Fibroblast of skin of abdomen (primary cell): Measurements from ENCODE around the gene DICER1.

ENCODE experiments used
- DNase-seq: peaks from one replicate; pipeline ENCODE4 v3.0.0-alpha.2; 2013

Gene DICER1

DNA sequence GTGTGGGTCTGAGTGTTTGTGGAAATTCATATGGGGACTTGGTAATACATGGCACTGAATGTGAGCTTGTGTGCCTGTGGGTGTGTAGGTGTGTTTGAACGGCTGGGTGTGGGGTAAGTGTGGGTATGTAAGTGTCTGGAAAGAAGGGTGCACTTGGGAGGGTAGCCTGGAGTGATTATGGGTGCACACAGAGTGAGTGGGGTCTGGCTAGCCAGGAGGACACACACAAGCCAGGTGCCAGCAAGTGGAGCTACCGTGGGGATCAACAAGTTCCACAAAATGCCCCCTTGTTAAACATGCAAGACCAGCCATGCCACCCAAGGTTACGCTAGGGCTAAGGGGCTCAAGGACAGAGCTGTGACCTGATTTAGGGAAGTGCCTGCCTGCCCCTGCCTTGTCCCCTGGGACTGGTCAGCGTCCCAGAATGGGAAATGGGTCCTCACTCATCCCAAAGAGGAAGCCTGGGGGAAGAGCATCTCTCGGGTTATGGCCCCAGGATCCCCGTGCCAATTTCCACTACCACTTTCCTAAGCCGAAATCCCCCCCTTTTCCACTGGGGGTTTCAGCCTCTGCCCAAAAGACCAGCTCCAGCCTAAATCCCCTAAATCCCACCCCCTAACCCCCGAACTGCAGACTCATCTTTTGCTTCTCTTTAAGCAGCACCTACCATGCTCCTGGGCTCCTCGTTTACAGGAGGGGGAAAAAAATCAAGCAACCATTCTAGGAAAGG lies 118.6 kb downstream of the DICER1 start:
- DNase-seq = no peak

DNA sequence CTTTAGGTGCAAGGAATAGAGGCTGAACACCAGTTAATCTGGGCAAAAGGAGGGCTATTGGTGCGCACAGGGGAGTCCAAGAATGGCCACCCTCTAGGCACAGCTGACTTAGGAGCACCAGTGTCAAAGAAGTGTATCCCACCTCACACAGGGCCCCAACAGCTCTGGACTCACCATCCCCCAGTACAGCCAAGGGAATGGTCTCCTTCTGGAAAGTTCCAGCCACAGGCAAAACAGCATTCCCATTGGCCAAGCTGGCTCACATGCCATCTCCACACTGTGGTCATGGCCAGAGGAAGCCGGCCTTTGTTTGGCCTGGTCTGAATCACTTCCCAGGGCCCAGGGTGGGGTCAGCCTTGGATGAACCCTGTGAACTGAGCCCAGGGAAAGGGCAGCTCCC lies 120.1 kb downstream of the DICER1 start:
- DNase-seq = no peak
